Suprapubic skin (tissue), 4 donors: ENCODE data around the gene RASA2.

Experiments used
- CTCF ChIP-seq, 2 donors: fragments of 200-600 bp in 1 of 2; fragments of 450-650 bp in 1 of 2; sonication (generic) in 1 of 2; IDR thresholded peaks; one replicate each; pipeline ENCODE4 v1.5.1; 2016 to 2019; ENCODE audit warnings: antibody characterized with exemption in 2 of 2, mild to moderate bottlenecking in 1 of 2, moderate library complexity in 1 of 2
- EP300 ChIP-seq: sonication (generic); formaldehyde crosslinking; IDR thresholded peaks from one replicate; pipeline ENCODE4 v1.6.1; 2017; ENCODE audit warnings: antibody characterized with exemption
- POLR2A ChIP-seq, 2 donors: fragments of 450-650 bp; IDR thresholded peaks; one replicate each; pipeline ENCODE4 v1.6.1; 2017; ENCODE audit warnings: antibody characterized with exemption in 2 of 2, mild to moderate bottlenecking in 2 of 2, moderate library complexity in 2 of 2
- POLR2AphosphoS5 ChIP-seq, 3 donors: sonication (generic); formaldehyde crosslinking; IDR thresholded peaks; one replicate each; pipeline ENCODE4 v1.6.1; 2017; ENCODE audit warnings: antibody characterized with exemption in 3 of 3

- TF ChIP-seq CTCF (IDR thresholded peaks at IDR 0.05) (no peak), POLR2A (IDR thresholded peaks at IDR 0.05) (no peak), POLR2AphosphoS5 (IDR thresholded peaks at IDR 0.05) (no peak), EP300 (no peak)
These were observed 124.1 kb downstream of the RASA2 start for GRCh38 chr3:141610939-141611338.
